Mesenchymal stem cell (in vitro differentiated cells and primary cell): ENCODE results near the gene SMCP.

Experiments
- DNase-seq: peaks from one replicate; pipeline ENCODE4 v3.0.0-alpha.2; 2013
- H2AFZ ChIP-seq: one replicate; pipeline ENCODE4 v1.6.1; 2013; ENCODE audit warnings: low read depth, mild to moderate bottlenecking, control low read depth, inconsistent platforms, low read length, moderate library complexity
- H2AK5ac ChIP-seq: 2 replicates; pipeline ENCODE4 v1.6.1; 2013; ENCODE audit warnings: low read length, moderate library complexity, mild to moderate bottlenecking, inconsistent platforms; ENCODE audit not compliant: severe bottlenecking
- H2BK120ac ChIP-seq: one replicate; pipeline ENCODE4 v1.6.1; 2013; ENCODE audit warnings: low read depth, mild to moderate bottlenecking, inconsistent platforms, low read length, moderate library complexity
- H2BK12ac ChIP-seq, 2 experiments: one replicate each; pipeline ENCODE4 v1.6.1; 2013; ENCODE audit warnings: inconsistent platforms in 2 of 2, low read length in 2 of 2, mild to moderate bottlenecking in 2 of 2, moderate library complexity in 2 of 2, control low read depth in 1 of 2
- H2BK15ac ChIP-seq: one replicate; pipeline ENCODE4 v1.6.1; 2013; ENCODE audit warnings: mild to moderate bottlenecking, low read depth, inconsistent platforms; ENCODE audit not compliant: poor library complexity, severe bottlenecking
- H2BK5ac ChIP-seq: 2 replicates; pipeline ENCODE4 v1.6.1; 2013; ENCODE audit warnings: low read depth, mild to moderate bottlenecking, low read length, control low read depth, inconsistent platforms; ENCODE audit not compliant: poor library complexity, severe bottlenecking
- H3K14ac ChIP-seq, 2 experiments: one replicate each; pipeline ENCODE4 v1.6.1; 2013; ENCODE audit warnings: inconsistent platforms in 2 of 2, low read length in 2 of 2, control low read depth in 1 of 2, mild to moderate bottlenecking in 1 of 2, moderate library complexity in 1 of 2
- H3K18ac ChIP-seq, 2 experiments: one replicate each; pipeline ENCODE4 v1.6.1; 2013; ENCODE audit warnings: inconsistent platforms in 2 of 2, low read length in 2 of 2, control low read depth in 1 of 2, low read depth in 1 of 2, mild to moderate bottlenecking in 1 of 2
- H3K23ac ChIP-seq, 2 experiments: one replicate each; pipeline ENCODE4 v1.6.1; 2013; ENCODE audit warnings: inconsistent platforms in 2 of 2, low read length in 2 of 2, mild to moderate bottlenecking in 2 of 2, moderate library complexity in 2 of 2, control low read depth in 1 of 2
- H3K27ac ChIP-seq: 2 replicates; pipeline ENCODE4 v1.5.1; 2013; ENCODE audit warnings: mild to moderate bottlenecking, moderate library complexity, low read length, control low read depth, inconsistent platforms; ENCODE audit not compliant: poor library complexity, severe bottlenecking
- H3K27me3 ChIP-seq, 2 experiments: 2 replicates each; pipeline versions ENCODE4 v1.6.1 to v1.7.0; 2013; ENCODE audit warnings: low read length in 2 of 2, mild to moderate bottlenecking in 2 of 2, moderate library complexity in 2 of 2, control low read depth in 1 of 2, inconsistent platforms in 1 of 2; ENCODE audit not compliant: control insufficient read depth in 1 of 2, insufficient read depth in 1 of 2
- H3K36me3 ChIP-seq, 2 experiments: 2 replicates each; pipeline versions ENCODE4 v1.6.1 to v1.7.0; 2013; ENCODE audit warnings: low read length in 2 of 2, control low read depth in 1 of 2, inconsistent platforms in 1 of 2, low read depth in 1 of 2, mild to moderate bottlenecking in 1 of 2; ENCODE audit not compliant: insufficient read depth in 2 of 2, control insufficient read depth in 1 of 2
- H3K4ac ChIP-seq, 2 experiments: one replicate each; pipeline ENCODE4 v1.6.1; 2013; ENCODE audit warnings: inconsistent platforms in 2 of 2, low read length in 2 of 2, mild to moderate bottlenecking in 2 of 2, moderate library complexity in 2 of 2, control low read depth in 1 of 2, low read depth in 1 of 2
- H3K4me1 ChIP-seq: 2 replicates; pipeline ENCODE4 v1.6.1; 2013; ENCODE audit warnings: low read depth, low read length, control low read depth; ENCODE audit not compliant: control insufficient read depth, insufficient read depth
- H3K4me2 ChIP-seq: 2 replicates; pipeline ENCODE4 v1.6.1; 2013; ENCODE audit warnings: low read length, mild to moderate bottlenecking, inconsistent platforms; ENCODE audit not compliant: poor library complexity, severe bottlenecking
- H3K4me3 ChIP-seq, 2 experiments: 2 replicates each; pipeline versions ENCODE4 v1.5.1 to v1.7.0; 2013; ENCODE audit warnings: low read length in 2 of 2, mild to moderate bottlenecking in 2 of 2, control low read depth in 1 of 2, low read depth in 1 of 2; ENCODE audit not compliant: insufficient read depth in 1 of 2
- H3K79me1 ChIP-seq: replicated peaks from 2 replicates; pipeline ENCODE4 v1.6.1; 2013; ENCODE audit warnings: mild to moderate bottlenecking, control low read depth, low read length, inconsistent platforms; ENCODE audit not compliant: poor library complexity, severe bottlenecking
- H3K9ac ChIP-seq: 2 replicates; pipeline ENCODE4 v1.7.0; 2013; ENCODE audit warnings: mild to moderate bottlenecking, low read length, moderate library complexity
- H3K9me3 ChIP-seq: 2 replicates; pipeline ENCODE4 v1.7.0; 2013; ENCODE audit warnings: mild to moderate bottlenecking, low read length; ENCODE audit not compliant: control insufficient read depth
- H4K8ac ChIP-seq: one replicate; pipeline ENCODE4 v1.6.1; 2013; ENCODE audit warnings: inconsistent platforms, mild to moderate bottlenecking, low read length, moderate library complexity
- H4K91ac ChIP-seq: one replicate; pipeline ENCODE4 v1.6.1; 2013; ENCODE audit warnings: mild to moderate bottlenecking, low read length, inconsistent platforms
- WGBS: methylation state at CpG from one replicate; pipeline ENCODE4 v1.1.7; 2013; ENCODE audit warnings: mixed read lengths; 5-methylcytosine and 5-hydroxymethylcytosine counted together

Gene SMCP

GRCh38 chr1:152864443-152864842, 13.7 kb upstream of the SMCP start:
- H2AK5ac ChIP-seq = no peak overlapping the region
- H3K4me1 ChIP-seq = no peaks in the 10 kb centered on the region
- no peak overlapping the region for H4K91ac ChIP-seq
- H3K36me3 ChIP-seq = no peaks in the 10 kb centered on the region
- no peak overlapping the region for H3K18ac ChIP-seq
- H3K9ac ChIP-seq = no peak overlapping the region
- H2BK12ac ChIP-seq = no peak overlapping the region
- H2BK5ac ChIP-seq = no peak overlapping the region
- H3K4me3 ChIP-seq = no peak overlapping the region
- no peak overlapping the region for H3K4me2 ChIP-seq
- no peak overlapping the region for H3K14ac ChIP-seq
- H2AFZ ChIP-seq = no peak overlapping the region
- H3K9me3 ChIP-seq = no peaks in the 10 kb centered on the region
- H3K23ac ChIP-seq = no peak overlapping the region
- H3K79me1 ChIP-seq = no peaks in the 10 kb centered on the region
- H3K4ac ChIP-seq = no peak overlapping the region
- DNase-seq = no peak
- H4K8ac ChIP-seq = no peak overlapping the region
- no peak overlapping the region for H2BK120ac ChIP-seq
- H3K27ac ChIP-seq = no peak overlapping the region
- H2BK15ac ChIP-seq = no peak overlapping the region
- peaks cover 0 to 5% of the 10 kb centered on the region in 2 experiments for H3K27me3 ChIP-seq

- H3K27ac ChIP-seq = no peak overlapping the region
Measured at GRCh38 chr1:152866321-152866720, 11.8 kb upstream of the SMCP start.

GRCh38 chr1:152869808-152870419, 8.2 kb upstream of the SMCP start:
- Histone ChIP-seq H2AFZ (no peak overlapping the region), H4K91ac (no peak overlapping the region), H3K23ac (no peak overlapping the region), H3K79me1 (no peaks in the 10 kb centered on the region), H3K9ac (peak overlapping the region; percentile 33), H2BK120ac (no peak overlapping the region), H3K9me3 (no peaks in the 10 kb centered on the region), H3K4ac (no peak overlapping the region), H3K36me3 (no peaks in the 10 kb centered on the region), H3K27ac (no peak overlapping the region), H3K14ac (no peak overlapping the region), H4K8ac (no peak overlapping the region), H3K4me3 (no peak overlapping the region), H3K27me3 (no peaks in the 10 kb centered on the region), H2BK15ac (no peak overlapping the region), H3K4me2 (no peak overlapping the region), H2BK12ac (no peak overlapping the region), H2BK5ac (no peak overlapping the region), H2AK5ac (no peak overlapping the region), H3K18ac (no peak overlapping the region), H3K4me1 (no peaks in the 10 kb centered on the region)
- 34% methylated on average over 8 of the region's 9 CpGs for WGBS
- DNase-seq = peak; percentile 26

More at GRCh38 chr1:152866321-152866720, 11.8 kb upstream of the SMCP start:
- H2BK120ac ChIP-seq = no peak overlapping the region
- H3K4me1 ChIP-seq = no peaks in the 10 kb centered on the region
- H4K91ac ChIP-seq = no peak overlapping the region
- no peak overlapping the region for H2AK5ac ChIP-seq
- H3K23ac ChIP-seq = no peak overlapping the region
- H2BK5ac ChIP-seq = no peak overlapping the region
- no peak overlapping the region for H2AFZ ChIP-seq
- H3K4me3 ChIP-seq = no peak overlapping the region
- no peak overlapping the region for H3K4me2 ChIP-seq
- no peak overlapping the region for H3K14ac ChIP-seq
- H2BK12ac ChIP-seq = no peak overlapping the region
- H3K4ac ChIP-seq = no peak overlapping the region
- no peaks in the 10 kb centered on the region for H3K27me3 ChIP-seq
- H3K9me3 ChIP-seq = no peaks in the 10 kb centered on the region
- 43% methylated on average over 2 of the region's 2 CpGs for WGBS
- no peak overlapping the region for H2BK15ac ChIP-seq
- no peak for DNase-seq
- no peak overlapping the region for H3K9ac ChIP-seq
- no peak overlapping the region for H3K18ac ChIP-seq
- no peaks in the 10 kb centered on the region for H3K36me3 ChIP-seq
- no peak overlapping the region for H4K8ac ChIP-seq
- H3K79me1 ChIP-seq = no peaks in the 10 kb centered on the region

GRCh38 chr1:152870831-152871730, 7.0 kb upstream of the SMCP start:
- H3K4me2 ChIP-seq = no peak overlapping the region
- no peak overlapping the region for H2AK5ac ChIP-seq
- H2BK12ac ChIP-seq = no peak overlapping the region
- no peaks in the 10 kb centered on the region for H3K36me3 ChIP-seq
- H3K4me3 ChIP-seq = peak overlapping the region; percentile 11 to 41
- H4K8ac ChIP-seq = no peak overlapping the region
- H3K14ac ChIP-seq = no peak overlapping the region
- H2BK15ac ChIP-seq = no peak overlapping the region
- no peaks in the 10 kb centered on the region for H3K79me1 ChIP-seq
- H3K4ac ChIP-seq = no peak overlapping the region
- H3K27me3 ChIP-seq = no peaks in the 10 kb centered on the region
- H2BK5ac ChIP-seq = no peak overlapping the region
- H2AFZ ChIP-seq = no peak overlapping the region
- H3K4me1 ChIP-seq = no peaks in the 10 kb centered on the region
- H4K91ac ChIP-seq = no peak overlapping the region
- WGBS = 54% methylated on average over 5 of the region's 17 CpGs
- H3K9ac ChIP-seq = no peak overlapping the region
- H3K9me3 ChIP-seq = no peaks in the 10 kb centered on the region
- no peak overlapping the region for H3K27ac ChIP-seq
- no peak for DNase-seq
- no peak overlapping the region for H3K18ac ChIP-seq
- H2BK120ac ChIP-seq = no peak overlapping the region
- no peak overlapping the region for H3K23ac ChIP-seq
